Measurements from ENCODE around the gene TXNDC11. TPM values are rescaled to one million over a fixed set of nuclear protein-coding genes. Genes with fewer than 3 reads are reported as not detected.

TXNDC11 gene
- total RNA-seq, 1 donor from 2014 or later, result 51.9 TPM

DNA sequence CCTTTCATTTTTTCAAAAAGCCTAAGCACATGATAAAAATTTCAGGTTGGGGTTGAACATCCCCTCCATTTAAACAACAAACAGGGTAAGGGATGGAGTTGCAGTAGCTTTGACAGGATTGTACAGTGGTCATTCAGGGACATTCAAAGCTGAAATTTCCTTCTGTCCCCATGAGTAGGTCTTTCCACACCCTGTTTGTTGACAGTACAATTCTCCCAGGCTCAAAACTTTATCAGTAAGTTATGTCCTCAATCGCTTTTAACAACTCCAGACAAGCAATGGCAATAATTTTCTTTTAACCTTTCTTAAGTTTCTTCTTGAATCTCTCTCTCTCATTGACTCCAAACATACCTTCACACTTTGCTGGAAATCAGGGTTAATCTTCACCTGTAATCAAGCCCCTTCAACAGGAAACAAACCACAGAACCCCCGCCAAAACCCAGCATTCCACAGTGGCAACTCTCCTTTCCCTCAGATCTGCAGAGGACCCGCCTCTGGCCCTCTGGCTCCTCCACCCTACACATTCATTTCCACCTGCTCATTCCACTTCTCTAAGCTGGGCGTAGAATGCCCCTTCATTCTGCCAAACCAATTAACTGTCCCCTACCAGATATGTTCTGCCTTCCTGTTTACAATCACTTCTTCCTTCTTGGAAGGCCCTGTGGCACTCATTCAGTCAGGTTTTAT, 20.7 kb downstream of the TXNDC11 start:
- DNase-seq (ENCODE audit: low spot score), result no peak

DNA sequence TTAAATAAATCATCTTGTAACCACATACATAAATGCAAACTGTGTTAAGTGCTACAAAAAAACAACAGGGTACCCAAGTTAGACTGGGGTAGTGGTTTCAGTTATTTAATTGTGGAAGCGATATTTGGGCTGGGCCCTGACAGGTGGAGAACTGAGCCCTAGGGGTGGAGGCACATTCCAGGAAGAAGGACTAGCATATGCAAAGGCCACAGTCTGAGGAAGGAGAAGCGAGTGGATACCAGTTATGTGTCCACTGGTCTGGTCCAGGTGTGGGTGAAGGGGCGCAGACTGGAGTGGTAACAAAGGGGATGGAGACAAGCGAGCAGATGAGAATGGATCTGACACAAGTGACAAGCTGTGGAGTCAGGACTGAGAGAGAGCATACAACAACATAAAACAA, 22.9 kb downstream of the TXNDC11 start:
- no peak for DNase-seq (ENCODE audit: low spot score)

DNA sequence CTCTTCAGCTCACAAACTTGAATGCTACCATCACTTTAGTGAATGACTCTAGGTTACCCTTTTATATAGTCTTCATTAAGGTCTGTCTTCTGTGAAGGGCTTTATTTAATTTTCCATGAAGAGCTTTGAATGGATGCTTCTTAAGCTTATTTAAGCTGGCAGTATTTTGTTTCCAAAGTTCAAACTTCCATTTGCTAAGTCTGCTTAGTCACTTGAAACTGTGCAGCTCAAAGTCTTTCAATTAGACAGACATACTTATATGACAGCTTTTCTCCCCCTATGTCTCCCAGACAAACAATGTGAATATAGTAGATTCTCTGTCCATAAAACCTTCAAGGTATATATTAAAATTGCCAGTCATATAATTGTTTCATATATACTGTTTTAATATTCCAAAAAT, 23.5 kb downstream of the TXNDC11 start:
- no peak for DNase-seq (ENCODE audit: low spot score)

DNA sequence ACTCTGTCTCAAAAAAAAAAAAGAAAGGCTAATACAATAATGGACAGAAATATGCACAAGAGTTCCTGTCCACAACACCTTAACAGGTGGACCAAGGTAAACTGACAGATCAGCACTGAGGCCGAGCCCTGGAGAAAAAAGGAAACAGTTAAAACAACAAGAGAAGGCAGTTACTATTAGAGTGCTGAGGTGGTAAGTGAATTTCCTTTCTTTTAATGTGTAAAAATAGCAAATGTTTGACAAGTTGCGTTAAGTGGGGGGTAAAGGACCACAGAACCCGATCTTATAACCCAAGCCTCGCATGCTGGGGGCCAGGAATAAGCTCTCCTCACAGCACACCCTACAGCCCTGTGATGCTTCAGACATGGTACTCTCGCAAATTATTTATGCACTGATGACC, 24.8 kb downstream of the TXNDC11 start:
- no peak for DNase-seq (ENCODE audit: low spot score)

DNA sequence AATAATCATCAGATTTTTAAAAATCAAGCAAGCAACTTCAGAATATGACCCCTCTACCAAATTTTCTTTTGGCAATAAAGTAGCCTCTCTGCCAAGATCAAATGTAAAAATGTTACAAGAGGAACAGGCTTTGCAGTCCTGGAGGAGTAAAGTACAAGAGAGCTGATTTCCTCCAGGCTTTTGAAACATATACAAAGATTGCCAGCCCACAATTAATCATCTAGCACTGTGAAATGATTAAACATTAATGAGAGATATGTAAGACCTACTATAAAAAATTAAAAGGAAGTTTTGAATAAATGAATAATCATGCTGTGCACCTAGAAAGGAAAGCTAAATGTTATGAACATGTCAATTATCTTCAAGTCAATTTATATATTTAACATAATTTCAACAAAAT, 26.3 kb downstream of the TXNDC11 start:
- no peak for DNase-seq (ENCODE audit: low spot score)

DNA sequence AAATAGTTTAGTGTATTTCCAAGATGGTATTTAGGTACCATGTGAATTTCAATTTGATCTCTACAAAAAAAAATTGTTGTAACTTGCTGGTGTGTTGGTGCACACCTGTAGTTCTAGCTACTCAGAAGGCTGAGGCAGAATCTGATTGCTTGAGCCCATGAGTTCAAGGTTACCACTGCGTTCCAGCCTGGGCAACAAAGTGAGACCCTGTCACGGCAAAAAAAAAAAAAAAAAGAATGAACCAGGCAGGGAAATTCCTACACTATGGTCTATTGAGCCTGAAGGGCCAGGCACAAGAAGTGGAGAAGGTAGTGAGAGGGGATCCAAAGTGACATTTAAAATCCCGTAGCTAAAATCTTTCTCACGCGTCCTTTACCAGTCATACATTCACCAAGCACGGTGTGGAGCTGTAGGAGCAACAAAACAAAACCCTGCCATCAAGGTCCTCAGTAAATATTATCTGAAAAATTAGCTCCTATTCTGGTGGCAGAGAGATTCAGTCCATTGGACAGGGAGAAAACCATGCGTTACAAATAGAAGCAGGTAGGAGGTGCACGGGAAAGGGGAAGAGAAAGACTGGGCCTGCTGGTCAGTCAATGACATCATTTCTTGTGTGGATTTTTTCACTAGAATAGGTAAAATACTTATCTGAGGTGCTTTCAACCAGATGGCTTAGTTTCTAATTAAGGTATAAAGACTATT, 27.3 kb downstream of the TXNDC11 start:
- DNase-seq (ENCODE audit: low spot score), result no peak

DNA sequence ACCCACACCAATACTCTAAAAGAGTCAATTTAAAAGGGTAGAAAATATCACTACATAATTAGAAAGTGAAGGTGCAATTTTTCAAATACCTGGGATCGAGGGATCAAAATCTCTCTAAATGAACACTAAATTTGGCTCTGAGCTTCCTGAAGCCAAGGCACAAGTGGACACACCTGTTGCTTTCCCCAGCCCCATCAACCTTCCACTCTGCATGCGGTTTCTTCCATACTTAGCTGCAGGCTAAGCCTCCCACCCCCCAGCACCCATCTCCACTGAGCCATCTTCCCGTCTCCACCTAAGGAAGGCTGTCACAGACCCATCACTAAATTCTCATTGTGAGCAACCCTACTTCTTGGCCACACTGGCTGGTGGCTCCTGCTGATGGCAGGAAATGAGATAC, 30.5 kb downstream of the TXNDC11 start:
- DNase-seq (ENCODE audit: low spot score), result no peak

DNA sequence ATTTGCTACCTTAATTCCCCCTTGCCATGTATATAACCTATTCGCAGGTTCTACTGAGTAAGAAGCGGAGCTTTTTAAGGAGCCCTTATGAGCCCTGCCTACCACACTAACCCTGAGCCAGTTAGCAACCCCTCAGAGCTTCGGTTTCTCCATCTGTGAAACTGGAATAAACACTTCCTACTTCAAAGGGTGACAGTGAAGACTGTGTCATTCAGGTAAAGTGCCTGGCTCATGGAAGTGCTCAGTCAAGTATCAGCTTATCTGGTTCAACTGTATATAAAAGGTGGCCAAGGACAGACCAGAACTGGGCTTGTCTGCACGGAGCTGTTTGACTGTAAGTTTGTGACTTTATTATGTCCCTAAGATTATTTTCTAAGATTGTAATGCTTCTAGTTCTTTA, 31.0 kb downstream of the TXNDC11 start:
- DNase-seq (ENCODE audit: low spot score), result no peak

DNA sequence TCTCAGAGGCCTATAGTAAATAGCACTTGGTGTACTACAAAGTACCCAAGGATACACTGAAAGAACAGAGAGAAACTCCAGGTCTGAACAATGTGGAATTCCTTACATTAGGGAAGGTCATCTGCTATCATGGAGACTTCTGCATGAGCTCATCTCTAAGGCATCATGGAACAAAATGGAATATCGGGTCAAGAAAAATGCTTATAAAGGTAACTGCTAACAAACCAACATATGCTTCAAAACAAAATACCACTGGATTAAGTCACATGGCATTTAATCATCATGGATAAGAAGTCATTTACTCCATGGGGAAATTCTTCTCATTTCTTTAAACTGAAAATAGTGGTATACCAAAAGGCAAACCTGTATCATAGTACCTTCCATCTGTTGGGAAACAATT, 34.2 kb downstream of the TXNDC11 start:
- DNase-seq (ENCODE audit: low spot score), result no peak

DNA sequence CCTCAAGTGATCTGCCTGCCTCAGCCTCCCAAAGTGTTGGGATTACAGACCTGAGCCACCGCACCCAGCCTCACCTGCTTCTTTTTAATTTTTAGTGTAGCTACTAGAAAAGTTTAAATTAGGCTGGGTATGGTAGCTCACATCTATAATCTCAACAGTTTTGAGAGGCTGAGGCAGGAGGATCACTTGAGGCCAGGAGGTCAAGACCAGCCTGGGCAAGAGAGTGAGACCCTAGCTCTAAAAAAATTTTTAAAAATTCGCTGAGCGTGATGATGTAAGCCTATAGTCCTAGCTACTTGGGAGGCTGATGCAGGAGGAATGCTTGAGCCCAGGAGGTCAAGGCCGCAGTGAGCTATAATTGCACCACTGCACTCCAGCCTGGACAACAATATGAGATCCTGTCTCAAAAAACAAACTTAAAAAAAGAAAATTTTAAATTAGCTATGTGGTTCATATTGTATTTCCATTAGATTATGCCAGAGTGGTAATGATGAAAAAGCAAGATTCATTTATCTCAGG, 34.9 kb downstream of the TXNDC11 start:
- no peak for DNase-seq (ENCODE audit: low spot score)

DNA sequence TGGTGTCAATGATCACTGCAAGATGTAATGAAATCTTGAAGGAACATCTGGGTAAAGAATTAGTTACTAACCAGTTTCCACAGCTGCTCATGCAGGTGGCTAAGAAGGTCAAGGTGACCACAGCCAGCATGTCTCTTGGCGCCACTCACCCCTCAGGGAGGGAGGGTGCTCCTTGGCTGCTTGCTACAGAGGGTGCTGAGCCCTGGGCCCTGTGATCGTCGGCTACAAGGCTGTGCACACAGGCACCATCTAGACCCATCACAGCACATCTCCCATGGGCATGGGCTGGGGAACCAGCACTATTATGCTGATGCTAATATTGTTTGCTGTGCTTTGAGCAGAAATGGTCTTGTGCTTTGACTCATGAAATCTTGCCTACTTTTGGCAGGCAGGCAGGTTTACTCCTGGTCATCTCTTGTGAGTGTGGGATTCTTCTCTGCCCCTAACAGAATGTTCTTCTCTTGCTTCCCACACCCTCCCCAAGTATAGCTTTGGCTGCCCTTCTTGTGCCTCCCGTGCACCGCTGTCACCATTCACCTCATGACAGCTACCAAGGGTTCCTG, 36.4 kb downstream of the TXNDC11 start:
- no peak for DNase-seq (ENCODE audit: low spot score)

DNA sequence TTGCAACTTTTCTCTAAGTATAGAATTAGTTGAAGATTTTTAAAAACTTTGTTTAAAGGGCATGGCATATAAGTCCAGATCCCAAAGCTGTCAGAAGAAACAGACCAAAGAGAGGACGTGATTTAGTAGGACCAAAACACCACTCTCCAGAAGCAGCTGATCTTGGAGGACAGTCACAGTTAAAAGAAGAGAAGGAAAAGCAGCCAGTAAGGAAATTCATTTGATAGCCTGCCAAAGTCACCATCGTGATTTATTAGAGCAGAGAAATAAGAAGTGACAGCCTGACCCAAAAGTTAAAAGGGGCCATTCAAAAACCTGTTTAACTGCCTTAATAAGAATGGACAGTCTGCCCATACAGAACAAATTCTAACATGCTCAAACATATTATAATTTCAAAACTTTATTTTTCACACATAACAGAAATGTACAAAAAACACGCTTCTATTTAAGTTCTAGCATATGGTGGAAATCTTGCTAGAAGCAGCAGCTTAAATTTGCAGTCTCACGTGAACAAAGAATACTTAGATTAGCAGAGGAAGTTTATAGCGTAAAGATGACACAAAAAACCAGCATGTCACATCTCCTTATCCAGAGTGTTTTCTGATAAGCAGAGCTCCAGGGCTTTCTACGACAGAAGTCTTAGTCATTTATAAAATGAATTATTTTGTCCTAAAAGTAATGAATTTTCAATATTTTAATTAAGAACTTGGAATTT, 37.2 kb downstream of the TXNDC11 start:
- no peak for DNase-seq (ENCODE audit: low spot score)

DNA sequence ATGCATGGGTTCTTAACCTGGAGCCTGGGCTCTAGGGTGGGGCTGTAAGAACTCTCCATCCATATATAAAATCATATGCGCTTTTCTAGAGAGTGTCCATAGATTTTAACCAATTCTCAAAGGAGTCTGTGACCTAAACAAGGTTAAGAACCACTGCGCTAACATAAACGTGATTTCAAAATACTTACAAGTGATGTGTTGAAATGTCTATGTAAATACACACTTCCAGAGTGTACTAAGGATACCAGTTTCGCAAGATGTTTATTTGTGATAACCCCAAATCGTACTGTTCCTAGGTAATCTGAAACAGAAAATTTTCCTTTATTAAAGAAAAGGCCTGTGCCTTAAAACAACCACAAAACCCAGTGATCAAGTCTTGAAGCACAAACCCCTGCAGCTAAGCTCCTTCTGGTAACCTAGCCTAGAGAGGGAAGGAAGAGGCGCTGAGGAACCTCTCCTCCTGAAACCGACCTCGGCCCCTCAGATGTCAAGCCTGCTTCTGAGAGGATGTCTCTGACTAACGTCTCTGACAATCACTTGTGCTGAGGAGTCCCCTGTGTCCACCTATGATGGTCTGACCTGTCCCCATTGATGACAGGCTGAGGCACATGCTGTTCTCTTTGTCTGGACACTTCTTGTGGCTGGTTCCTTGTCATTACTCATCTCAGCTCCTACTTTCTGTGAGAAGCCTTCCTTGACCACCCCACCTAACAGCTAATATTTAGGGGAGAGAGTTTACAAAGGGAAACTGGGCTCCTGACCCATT, 42.2 kb downstream of the TXNDC11 start:
- DNase-seq (ENCODE audit: low spot score), result no peak

DNA sequence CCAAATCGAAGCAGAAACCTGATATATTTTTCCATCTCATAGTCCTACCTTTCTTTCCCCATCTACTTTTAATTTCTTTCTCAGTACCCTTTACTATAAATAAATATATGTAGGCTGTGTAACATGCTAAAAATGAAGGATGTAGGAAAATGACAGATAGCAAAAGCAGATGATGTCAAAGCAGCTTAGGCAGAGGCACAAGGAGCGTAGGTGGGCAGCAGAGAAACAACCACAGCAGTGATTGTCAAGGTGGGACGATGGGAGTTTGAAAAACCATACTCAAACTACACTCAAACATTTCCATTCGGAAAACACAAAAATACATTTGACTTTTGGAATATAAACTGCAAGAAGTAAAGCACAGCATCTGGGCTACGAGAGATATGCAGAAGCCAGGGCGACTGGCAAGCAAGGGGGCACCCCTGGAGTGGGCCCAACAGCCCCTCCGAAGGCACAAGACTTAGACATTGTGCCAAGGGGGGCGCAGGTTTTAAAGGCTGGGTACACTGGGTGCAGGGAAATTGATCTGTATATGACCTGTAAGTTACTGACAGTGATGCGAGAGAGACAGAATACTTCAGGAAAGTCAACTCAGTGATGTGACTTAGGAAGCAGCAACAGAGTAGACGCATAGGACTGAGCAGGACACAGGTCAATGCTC, 43.3 kb downstream of the TXNDC11 start:
- no peak for DNase-seq (ENCODE audit: low spot score)

DNA sequence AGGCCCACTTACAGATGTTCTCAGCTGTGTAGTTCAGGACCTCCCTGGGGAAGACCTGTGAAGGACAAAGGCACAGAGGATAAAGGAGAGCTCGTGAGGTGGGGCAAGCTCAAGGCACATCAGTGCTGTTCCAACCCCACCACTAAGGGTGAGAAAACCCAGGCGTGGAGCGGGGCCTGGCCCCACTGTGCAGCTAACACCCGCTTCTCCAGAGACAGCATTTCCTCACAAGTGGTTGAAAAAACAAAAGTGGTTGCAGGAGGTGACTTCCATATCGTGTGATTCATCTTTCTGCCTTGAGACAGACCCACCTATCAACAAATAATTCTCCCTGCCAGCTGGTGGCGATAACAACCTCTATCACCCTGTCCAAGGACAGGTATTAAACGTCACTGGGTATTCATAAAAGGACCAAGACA, 44.4 kb downstream of the TXNDC11 start:
- no peak for DNase-seq (ENCODE audit: low spot score)

DNA sequence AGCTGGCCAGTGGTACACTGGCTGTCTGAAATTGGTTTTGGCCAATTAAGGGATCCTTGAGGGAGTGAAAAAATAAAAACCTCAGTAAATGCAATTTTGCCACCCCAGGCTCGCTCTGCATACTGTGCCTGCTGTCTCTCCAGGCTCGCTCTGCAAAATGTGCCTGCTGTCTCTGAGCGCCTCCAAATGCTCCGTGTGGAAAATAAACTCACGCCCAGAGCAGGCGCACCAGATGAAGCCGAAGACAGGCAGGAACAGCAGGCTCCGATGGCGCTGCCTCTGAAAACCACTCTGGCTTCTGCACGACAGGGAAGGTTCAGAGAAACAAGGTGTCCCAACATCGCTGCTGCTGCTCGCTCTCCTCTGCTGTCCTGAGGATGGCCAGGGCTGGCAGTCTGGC, 45.3 kb downstream of the TXNDC11 start:
- no peak for DNase-seq (ENCODE audit: low spot score)

DNA sequence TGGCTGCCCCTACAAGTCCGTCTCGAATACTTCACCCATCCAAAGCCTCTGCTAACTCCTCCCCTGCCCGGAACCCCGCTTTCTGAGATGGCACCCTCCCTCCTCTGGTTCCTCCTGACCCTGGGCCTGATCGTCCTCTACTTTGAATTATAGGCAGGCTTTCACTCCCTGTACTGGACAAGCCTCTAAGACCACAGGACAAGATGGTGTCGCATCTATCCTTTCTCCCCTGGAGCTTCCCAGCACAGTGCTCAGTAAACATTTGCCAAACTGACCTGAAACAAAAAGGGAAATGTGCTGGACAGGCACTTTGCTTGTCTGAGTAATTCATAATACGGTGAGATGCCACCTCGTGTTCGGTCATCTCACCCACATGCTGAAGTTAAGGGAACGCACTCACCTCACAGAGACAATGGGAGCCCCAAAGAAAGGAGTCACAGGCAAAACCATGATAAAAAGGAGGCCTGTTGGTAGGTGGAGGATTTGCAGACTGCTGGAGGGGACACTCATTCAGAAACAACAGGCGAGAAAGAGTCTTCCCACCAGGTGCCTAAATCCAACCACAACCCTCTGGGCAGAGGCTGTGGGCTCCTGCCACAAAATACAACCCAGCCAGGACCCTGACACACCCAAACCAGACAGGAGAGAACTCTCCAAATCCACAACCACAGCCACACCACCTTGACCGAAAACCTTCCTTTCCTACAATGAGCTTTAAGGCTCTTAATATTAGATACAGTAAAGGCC, 46.2 kb downstream of the TXNDC11 start:
- DNase-seq (ENCODE audit: low spot score), result no peak

DNA sequence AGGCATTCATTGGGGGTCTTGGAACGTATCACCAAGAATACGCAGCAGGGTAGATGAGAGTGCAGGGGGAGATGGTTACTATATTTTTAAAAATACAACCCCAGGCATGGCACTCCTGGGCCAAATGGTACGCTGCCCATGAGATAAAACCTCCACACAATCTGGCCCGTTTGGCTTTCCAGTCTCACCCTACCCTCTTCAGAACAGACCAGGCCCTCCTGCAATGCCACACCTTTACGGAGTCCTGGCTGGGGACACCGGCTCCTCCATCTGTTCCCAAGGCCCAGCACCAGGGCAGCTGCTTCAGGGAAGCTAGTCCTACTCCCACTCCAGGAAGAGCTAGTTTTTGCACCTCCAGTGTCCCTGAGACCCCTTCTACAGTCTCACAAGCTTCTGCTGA, 50.0 kb downstream of the TXNDC11 start:
- DNase-seq (ENCODE audit: low spot score), result no peak

DNA sequence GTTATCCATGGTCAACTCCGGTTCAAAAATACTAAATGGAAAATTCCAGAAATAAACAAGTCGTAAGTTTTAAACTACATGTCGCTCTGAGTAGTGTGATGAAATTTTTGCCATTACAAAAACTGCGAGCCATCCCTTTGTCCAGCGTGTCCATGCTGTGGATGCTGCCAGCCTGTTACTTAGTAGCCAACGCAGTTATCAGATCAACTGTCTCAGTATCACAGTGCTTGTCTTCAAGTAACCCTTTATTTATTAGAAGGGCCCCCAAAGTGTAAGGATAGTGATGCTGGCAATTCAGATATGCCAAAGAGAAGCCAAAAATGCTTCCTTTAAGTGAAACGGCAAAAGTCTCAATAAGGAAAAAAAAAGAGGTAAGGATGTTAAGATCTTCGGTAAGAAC, 50.5 kb downstream of the TXNDC11 start:
- no peak for DNase-seq (ENCODE audit: low spot score)

DNA sequence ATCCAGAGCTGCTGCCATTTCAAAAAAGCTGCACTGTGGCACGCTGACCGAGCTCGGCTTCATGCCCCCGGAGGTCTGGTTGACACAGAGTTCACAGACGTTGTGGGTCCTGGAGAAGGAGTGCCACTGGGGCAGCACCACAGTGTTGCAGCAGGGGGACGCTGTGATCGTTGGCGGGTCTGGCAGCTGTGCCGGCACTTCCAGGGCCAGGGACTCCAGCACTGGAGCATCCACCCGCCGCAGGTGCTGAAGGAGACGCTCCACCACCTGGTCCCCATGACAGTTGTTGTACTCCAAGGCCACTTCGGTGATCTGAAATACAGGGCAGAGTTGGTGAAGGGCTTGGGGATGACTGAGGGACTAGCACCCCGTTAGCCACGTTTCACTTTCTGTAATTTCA, 50.9 kb downstream of the TXNDC11 start:
- no peak for DNase-seq (ENCODE audit: low spot score)
